Hematopoietic multipotent progenitor cell treated with erythropoietin and hydrocortisone succinate and interleukin-3 and kit ligand, for 17 days (in vitro differentiated cells): ENCODE data around the gene RNF167.

ENCODE experiments used
- DNase-seq: peaks from one replicate; pipeline ENCODE4 v3.0.0-alpha.2; 2015; ENCODE audit warnings: low spot score

Gene RNF167

DNA sequence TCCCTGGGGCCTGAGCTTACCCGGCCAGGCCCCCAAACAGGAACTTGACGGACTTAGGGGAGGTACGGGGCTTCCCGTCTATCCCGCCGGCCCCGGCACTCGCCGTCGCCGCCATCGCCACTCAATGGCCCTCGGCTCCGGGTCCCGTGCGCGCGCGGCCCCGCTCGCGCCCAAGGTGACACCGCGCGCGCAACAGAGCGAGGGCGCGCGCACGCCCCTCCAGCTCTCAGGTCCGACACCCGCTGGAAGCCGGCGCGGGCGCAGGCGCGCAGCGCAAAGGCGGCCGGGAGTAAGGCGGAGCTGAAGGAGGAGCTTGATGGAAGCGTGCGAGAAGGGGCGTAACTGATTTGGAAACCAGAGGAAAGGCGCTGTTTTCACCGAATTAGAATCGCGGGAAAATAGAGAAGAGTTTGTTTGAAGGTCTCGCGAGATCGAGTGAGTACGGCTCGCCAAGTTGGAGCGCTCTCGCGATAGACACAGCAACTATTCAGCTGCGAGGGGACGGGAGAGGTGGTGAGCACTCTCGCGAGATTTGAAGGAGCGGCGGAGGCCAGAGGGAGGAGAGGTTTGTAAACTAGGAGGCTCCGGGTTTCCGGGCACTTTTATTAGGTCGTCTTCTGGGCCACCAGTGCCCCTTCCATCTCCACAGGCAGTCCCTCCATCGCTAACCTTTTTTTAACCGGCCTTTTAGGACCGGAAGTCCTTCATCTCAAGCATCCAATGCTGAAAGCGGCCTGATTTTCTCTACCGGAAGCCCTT is at the start of gene RNF167, which contains the start of gene SLC25A11:
Gene RNF167 (plus strand): TSS at position 473 of the 759 bp plus-strand sequence. CDS start 642 bp downstream, outside the sequence.
Gene SLC25A11 (minus strand): TSS at position 251 of the 759 bp plus-strand sequence. CDS start 136 bp downstream, at position 115.
- DNase-seq = peak; percentile 99

- peak; percentile 75 for DNase-seq
These were observed 48.4 kb upstream of the RNF167 start for GRCh38 chr17:4891411-4892410.

- DNase-seq = no peak
These were observed 47.4 kb upstream of the RNF167 start for GRCh38 chr17:4892499-4893221.

- DNase-seq = no peak
These were observed 46.8 kb upstream of the RNF167 start for GRCh38 chr17:4893272-4893671.

- DNase-seq = no peak
These were observed 46.1 kb upstream of the RNF167 start for GRCh38 chr17:4893721-4894560.

DNA sequence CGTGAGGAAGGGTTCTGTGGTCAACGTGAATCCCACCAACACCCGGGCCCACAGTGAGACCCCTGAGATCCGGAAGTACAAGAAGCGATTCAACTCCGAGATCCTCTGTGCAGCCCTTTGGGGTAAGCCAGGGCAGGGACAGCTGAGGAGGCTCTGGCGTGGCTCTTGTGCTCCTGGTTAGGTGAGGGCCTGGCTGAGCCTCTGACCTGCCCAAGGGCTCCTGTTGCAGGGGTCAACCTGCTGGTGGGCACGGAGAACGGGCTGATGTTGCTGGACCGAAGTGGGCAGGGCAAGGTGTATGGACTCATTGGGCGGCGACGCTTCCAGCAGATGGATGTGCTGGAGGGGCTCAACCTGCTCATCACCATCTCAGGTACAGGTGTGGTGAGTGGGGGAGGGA is 44.9 kb upstream of the RNF167 start:
- no peak for DNase-seq

GRCh38 chr17:4895657-4896331 is 44.3 kb upstream of the RNF167 start:
- DNase-seq = no peak

- no peak for DNase-seq
These were observed 43.5 kb upstream of the RNF167 start for GRCh38 chr17:4896332-4897197.

DNA sequence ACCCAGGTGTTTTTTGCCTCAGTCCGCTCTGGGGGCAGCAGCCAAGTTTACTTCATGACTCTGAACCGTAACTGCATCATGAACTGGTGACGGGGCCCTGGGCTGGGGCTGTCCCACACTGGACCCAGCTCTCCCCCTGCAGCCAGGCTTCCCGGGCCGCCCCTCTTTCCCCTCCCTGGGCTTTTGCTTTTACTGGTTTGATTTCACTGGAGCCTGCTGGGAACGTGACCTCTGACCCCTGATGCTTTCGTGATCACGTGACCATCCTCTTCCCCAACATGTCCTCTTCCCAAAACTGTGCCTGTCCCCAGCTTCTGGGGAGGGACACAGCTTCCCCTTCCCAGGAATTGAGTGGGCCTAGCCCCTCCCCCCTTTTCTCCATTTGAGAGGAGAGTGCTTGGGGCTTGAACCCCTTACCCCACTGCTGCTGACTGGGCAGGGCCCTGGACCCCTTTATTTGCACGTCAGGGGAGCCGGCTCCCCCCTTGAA is 42.8 kb upstream of the RNF167 start:
- no peak for DNase-seq

GRCh38 chr17:4897785-4898184 is 42.3 kb upstream of the RNF167 start:
- DNase-seq = no peak

DNA sequence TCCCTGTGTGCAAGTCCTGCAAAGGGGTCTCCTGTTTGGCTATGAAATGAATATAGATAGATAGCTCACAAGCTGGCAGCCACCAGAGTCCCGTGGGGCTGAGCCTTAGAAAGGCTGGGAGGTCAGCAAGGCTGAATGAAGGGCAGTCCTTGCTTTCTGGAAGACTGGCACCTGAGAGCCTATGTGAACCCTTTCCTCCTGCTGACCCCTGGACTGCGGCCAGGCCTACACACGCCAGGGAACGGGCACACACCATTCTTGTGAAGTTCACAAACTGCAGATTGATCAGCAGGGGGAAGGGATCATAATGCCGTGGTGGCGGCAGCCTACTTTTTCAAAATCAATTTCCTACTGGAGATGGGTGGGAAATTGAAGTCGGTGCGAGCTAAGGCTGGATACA is 41.7 kb upstream of the RNF167 start:
- DNase-seq = no peak

- DNase-seq = no peak
These were observed 41.1 kb upstream of the RNF167 start for GRCh38 chr17:4898927-4899326.

DNA sequence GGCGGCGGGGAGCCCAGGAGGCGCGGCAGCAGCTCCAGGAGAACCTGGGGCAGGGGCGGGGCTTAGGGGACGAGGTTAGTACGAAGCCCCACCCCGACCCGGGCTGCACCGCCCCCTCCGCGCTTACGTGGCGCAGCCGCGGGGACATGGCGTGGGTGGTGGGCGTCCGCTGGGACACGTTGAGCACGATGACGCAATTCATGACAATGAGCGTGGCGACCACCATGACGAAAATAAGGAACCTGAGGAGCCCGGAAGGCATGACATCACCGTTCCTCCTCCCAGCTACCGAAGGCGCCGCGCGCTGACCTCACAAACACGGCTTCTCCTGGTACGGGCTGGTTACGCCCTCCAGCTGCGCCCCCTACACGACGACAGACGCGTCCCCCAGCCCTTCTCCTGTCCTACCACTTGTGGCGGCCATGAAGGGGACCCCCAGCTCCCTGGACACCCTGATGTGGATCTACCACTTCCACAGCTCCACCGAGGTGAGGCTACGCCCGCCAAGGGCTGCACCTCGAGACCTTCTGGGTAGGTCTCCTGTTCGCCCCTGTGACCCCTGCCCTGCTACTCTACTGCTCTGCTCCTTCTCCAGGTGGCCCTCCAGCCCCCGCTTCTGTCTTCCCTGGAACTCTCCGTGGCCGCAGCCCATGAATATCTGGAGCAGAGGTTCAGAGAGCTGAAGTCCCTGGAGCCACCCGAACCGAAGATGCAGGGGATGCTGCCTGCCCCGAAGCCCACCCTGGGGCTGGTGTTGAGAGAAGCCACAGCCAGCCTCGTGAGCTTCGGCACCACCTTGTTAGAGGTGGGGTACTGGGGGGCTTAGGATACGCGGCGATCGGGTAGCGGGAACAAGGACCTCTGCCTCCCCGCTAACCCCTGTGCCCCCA is 40.5 kb upstream of the RNF167 start, which contains the start of gene C17orf107:
Gene C17orf107 (plus strand): TSS at position 196 of the 890 bp plus-strand sequence. CDS start 227 bp downstream, at position 423.
- DNase-seq = peak; percentile 74

- peak; percentile 51 for DNase-seq
These were observed 39.6 kb upstream of the RNF167 start for GRCh38 chr17:4900231-4901107.

DNA sequence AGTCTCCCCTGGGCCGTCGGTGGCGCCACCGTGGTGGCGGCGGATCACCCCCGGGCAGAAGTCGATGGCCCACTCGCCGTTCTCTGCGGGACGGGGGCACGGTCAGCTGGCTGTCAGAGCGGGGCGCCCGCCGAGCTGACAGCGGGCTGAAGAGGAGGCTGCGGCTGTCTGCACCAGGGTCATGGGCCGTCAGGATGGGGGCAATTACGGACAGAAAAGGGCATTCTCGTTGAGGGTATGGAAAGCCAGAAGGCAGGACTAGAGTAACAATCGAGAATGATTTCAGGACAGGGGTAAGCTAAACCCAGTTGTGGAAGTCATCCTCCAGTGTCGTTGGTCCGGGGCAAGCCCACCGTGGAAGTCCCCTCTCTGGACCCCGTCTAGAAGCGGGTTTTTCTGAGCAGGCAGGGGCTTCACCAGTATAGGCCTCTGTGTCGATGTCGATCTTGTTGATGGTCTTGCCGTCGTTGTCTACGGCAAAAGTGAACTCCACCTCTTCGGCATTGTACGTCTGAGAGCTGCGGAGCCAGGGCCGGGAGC is 38.9 kb upstream of the RNF167 start:
- no peak for DNase-seq

DNA sequence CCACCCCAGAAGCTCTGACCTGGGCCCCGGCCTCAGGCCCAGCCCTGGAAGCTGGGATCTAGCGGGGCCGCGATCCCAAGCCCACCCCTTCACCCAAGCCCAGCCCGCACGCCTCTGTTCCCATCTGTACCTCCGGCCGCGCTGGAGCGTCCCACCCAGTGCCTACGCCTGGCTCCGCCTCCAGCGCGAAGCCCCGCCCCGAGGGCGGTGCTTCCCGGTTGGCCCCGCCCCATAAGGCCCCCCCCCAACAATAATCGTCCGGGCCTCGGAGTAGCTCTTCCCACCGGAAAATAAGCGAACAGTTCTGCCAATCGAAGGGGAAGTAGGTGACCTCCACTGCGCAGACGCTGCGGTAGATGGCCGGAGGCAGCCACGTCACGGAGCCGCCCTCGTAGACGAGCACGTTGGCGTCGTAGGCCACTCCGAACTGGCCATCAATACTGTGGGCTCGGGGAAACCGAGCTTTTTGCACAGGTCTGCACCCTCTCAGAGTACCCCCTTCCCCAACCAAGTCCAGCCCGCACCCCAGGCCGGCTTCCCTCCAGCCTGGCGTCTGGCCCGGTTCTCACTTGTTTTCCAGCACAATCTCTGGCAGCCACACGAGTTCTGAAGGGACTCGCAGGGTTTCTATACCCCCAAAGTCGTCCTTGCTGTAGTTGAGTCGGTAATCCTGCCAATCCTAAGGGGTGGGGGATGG is 38.3 kb upstream of the RNF167 start:
- DNase-seq = peak; percentile 49
